Omental fat pad (tissue), 4 donors: Measurements from ENCODE around the gene NRG3. TPM values are rescaled to one million over a fixed set of nuclear protein-coding genes. Genes with fewer than 3 reads are reported as not detected.

Experiments used
- ATAC-seq: fragments of 150-250 bp; one replicate; pipeline ENCODE4 v1.9.1; 2016; ENCODE audit warnings: mild to moderate bottlenecking, moderate library complexity; ENCODE audit not compliant: low FRiP score
- DNase-seq: peaks from one replicate; pipeline ENCODE4 v3.0.0-alpha.2; 2019; ENCODE audit warnings: low spot score
- CTCF ChIP-seq, 3 donors: fragments of 450-650 bp; IDR thresholded peaks; one replicate each; pipeline ENCODE4 v1.5.1; 2016 to 2017; ENCODE audit warnings: antibody characterized with exemption in 3 of 3, mild to moderate bottlenecking in 3 of 3, moderate library complexity in 2 of 3
- total RNA-seq, 4 donors: library from RNA; depleted of rRNA; stranded (reverse); fragments of >200 nt; gene quantifications; one replicate each; pipeline ENCODE4 v1.1.0, GENCODE V29; 2016

Gene NRG3
- total RNA-seq, 4 donors from 2014 or later, result 0.19 to 0.47 (median 0.38) TPM; not detected in 1

DNA sequence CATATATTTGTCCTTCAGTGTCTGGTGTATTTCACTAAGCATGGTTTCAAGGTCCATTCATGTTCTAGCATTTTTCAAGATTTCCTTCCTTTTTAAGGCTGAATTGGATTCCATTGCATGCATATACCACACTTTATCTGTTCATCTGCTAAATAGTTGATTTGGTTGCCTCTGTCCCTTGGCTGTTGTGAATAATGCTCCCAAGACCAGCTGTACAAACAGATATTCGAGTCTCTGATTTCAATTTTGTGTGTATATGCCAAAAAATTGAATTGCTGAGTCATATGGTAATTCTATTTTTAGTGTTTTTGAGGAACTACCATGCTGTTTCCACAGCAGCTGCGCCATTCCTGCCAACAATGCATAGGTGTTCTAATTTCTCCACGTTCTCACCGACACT lies 216.4 kb downstream of the NRG3 start:
- no peak for TF ChIP-seq CTCF (IDR thresholded peaks at IDR 0.05)
- DNase-seq (no peak), ATAC-seq (no peak)

- ATAC-seq (no peak), DNase-seq (no peak)
- TF ChIP-seq CTCF (IDR thresholded peaks at IDR 0.05), result no peak
These were observed 217.1 kb downstream of the NRG3 start for GRCh38 chr10:82092111-82092510.

DNA sequence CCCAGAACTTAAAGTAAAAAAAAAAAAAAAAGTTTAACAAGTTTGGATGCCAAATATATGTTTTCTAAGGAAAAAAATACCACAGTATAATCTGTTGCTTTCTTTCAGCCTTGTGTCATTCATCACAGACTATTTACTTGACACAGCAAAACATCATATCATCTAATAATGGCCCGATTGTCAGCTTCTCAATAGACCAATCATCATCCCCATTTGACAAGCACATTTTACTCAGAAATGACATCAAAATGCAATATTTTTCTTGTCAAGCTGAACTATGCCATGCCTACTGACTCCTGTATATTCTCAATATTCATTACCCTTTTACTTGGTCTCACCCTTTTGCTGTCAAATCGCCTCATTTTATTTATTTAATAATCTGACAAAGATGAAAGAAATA lies 249.7 kb downstream of the NRG3 start:
- ATAC-seq, result no peak
- DNase-seq, result no peak
- TF ChIP-seq CTCF (IDR thresholded peaks at IDR 0.05), result no peak

DNA sequence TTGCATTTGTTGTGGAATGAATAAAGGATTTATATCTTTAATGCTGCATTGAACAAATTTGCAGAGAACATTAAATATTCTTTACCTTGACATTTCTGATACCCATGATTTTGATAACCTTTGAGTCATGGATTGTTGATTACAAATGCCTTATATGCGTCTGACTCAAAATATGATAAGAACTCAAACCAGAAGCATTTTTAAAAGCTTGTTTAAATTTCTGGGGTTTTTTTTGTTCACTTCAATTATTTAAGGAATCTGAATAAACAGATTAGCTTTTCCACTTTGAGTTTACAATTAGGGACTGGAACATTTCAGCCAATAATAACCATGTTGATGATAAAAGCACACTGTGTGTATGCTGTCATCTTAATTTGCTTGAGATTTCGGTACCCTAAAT lies 253.5 kb downstream of the NRG3 start:
- DNase-seq (no peak), ATAC-seq (no peak)
- TF ChIP-seq CTCF (IDR thresholded peaks at IDR 0.05), result no peak

DNA sequence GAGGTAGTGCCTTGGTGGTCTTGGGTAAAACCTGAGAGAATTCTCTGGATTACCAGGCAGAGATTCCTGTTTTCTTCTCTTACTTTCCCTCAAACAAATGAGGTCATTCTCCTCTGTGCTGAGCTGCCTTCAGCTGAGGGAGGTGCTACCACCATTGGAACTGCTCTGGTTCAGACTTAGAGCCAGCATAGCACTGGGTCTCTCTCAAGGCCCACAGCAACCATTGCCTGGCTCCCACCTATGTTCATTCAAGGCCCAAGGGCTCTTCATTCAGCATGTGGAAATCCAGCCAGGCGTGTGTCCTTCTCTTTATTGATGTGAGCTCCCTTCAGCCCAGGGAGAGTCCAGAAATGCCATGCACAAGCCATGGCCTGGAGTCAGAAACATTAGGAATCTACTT lies 261.1 kb downstream of the NRG3 start:
- no peak for ATAC-seq
- TF ChIP-seq CTCF (IDR thresholded peaks at IDR 0.05), result no peak

GRCh38 chr10:82144153-82144552 lies 269.2 kb downstream of the NRG3 start:
- ATAC-seq, result no peak
- no peak for TF ChIP-seq CTCF (IDR thresholded peaks at IDR 0.05)
- no peak for DNase-seq

More for the DNA sequence above, 261.1 kb downstream of the NRG3 start:
- no peak for DNase-seq

GRCh38 chr10:82148764-82149163 lies 273.8 kb downstream of the NRG3 start:
- no peak for DNase-seq
- no peak for ATAC-seq
- TF ChIP-seq CTCF (IDR thresholded peaks at IDR 0.05), result no peak
